ENCODE data around the gene ZNF407.

Gene ZNF407

DNA sequence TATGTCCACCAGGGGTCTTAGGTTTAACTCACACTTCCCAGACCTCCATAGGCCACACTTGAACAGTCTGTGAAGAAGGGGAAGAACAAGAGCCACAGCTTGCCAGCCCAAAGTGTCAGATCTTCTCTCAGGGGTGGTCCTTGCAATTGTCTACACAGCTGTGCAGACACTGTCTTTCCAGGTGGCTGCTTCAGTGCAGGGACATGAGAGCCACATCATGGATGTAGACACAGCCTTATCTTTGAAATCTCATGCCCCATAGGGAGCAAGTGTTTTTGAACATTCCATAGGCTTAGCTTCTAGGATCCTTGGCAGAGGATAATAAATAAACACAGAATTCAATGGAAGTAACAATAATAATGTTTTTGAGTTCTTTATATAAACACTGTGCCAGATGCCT is 6.7 kb downstream of the ZNF407 start:
- TF ChIP-seq CTCF (IDR thresholded peaks at IDR 0.05; ENCODE audit: insufficient read depth, low read length) (no peak), SPI1 (IDR thresholded peaks at IDR 0.05; ENCODE audit: borderline replicate concordance, low read depth) (no peak), POLR2AphosphoS5 (IDR thresholded peaks at IDR 0.05; ENCODE audit: low read depth) (no peak), GABPA (IDR thresholded peaks at IDR 0.05; ENCODE audit: low read depth) (no peak)
- TF ChIP-seq, protein P1, sequence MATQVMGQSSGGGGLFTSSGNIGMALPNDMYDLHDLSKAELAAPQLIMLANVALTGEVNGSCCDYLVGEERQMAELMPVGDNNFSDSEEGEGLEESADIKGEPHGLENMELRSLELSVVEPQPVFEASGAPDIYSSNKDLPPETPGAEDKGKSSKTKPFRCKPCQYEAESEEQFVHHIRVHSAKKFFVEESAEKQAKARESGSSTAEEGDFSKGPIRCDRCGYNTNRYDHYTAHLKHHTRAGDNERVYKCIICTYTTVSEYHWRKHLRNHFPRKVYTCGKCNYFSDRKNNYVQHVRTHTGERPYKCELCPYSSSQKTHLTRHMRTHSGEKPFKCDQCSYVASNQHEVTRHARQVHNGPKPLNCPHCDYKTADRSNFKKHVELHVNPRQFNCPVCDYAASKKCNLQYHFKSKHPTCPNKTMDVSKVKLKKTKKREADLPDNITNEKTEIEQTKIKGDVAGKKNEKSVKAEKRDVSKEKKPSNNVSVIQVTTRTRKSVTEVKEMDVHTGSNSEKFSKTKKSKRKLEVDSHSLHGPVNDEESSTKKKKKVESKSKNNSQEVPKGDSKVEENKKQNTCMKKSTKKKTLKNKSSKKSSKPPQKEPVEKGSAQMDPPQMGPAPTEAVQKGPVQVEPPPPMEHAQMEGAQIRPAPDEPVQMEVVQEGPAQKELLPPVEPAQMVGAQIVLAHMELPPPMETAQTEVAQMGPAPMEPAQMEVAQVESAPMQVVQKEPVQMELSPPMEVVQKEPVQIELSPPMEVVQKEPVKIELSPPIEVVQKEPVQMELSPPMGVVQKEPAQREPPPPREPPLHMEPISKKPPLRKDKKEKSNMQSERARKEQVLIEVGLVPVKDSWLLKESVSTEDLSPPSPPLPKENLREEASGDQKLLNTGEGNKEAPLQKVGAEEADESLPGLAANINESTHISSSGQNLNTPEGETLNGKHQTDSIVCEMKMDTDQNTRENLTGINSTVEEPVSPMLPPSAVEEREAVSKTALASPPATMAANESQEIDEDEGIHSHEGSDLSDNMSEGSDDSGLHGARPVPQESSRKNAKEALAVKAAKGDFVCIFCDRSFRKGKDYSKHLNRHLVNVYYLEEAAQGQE (IDR thresholded peaks at IDR 0.05; ENCODE audit: insufficient replicate concordance, low read depth): no peak
- H3K27ac ChIP-seq (replicated peaks): no peak overlapping the region
- DNase-seq (ENCODE audit: low read depth in 1 of 2, low spot score in 1 of 2): no peak
- H3K27me3 ChIP-seq (ENCODE audit: insufficient read depth, poor library complexity, severe bottlenecking): no peaks in the 10 kb centered on the region
- H3K4me3 ChIP-seq (replicated peaks; ENCODE audit: insufficient read depth, low read length): no peak overlapping the region

DNA sequence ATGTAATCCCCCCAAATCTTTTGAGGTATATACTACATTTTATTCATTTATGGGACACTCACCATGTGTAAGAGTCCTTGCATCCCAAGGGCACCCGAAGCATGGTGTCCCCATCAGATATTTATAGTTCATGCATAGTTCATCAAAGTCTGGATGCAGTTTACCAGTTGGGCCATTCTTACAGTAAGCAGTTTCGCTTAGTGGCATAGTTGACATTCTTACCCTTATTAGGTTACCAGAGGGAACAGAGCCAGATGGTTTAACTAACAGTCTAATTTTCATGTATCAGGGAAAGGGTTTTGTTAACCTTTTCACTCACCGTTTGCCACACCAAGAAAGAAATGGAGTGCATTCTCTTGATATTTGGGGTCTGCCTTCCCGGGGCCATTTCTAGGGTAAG is 7.1 kb downstream of the ZNF407 start:
- no peak overlapping the region for H3K27ac ChIP-seq (replicated peaks)
- no peak overlapping the region for H3K4me3 ChIP-seq (replicated peaks; ENCODE audit: insufficient read depth, low read length)
- DNase-seq (ENCODE audit: low read depth in 1 of 2, low spot score in 1 of 2): no peak
- H3K27me3 ChIP-seq (ENCODE audit: insufficient read depth, poor library complexity, severe bottlenecking): no peaks in the 10 kb centered on the region
- TF ChIP-seq CTCF (IDR thresholded peaks at IDR 0.05; ENCODE audit: insufficient read depth, low read length) (no peak), SPI1 (IDR thresholded peaks at IDR 0.05; ENCODE audit: borderline replicate concordance, low read depth) (no peak), POLR2AphosphoS5 (IDR thresholded peaks at IDR 0.05; ENCODE audit: low read depth) (no peak), GABPA (IDR thresholded peaks at IDR 0.05; ENCODE audit: low read depth) (no peak)
- TF ChIP-seq, protein P1 (IDR thresholded peaks at IDR 0.05; ENCODE audit: insufficient replicate concordance, low read depth): no peak

DNA sequence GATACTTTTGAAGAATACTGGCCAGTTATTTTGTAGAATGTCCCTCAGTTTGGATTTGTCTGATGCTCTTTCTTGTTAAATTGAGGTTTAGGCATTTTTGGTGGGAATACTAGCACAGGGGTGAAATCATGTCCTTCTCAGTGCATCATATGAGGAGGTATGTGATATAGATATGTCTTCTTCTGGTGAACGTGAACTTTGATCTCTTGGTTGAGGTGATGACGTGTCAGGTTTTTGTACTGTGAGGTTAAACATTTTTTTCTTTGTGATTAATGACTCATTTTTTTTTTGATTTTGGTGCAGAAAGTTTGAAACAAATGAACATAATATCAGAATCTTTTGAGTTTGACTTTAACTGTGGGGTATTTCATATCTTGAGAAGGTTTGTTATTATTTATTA is 11.0 kb downstream of the ZNF407 start:
- no peak overlapping the region for H3K27ac ChIP-seq (replicated peaks)
- H3K27me3 ChIP-seq (ENCODE audit: insufficient read depth, poor library complexity, severe bottlenecking): no peaks in the 10 kb centered on the region
- no peak for DNase-seq (ENCODE audit: low read depth in 1 of 2, low spot score in 1 of 2)
- no peak overlapping the region for H3K4me3 ChIP-seq (replicated peaks; ENCODE audit: insufficient read depth, low read length)
- TF ChIP-seq POLR2AphosphoS5 (IDR thresholded peaks at IDR 0.05; ENCODE audit: low read depth): no peak
- TF ChIP-seq SPI1 (IDR thresholded peaks at IDR 0.05; ENCODE audit: borderline replicate concordance, low read depth): no peak
- TF ChIP-seq CTCF (IDR thresholded peaks at IDR 0.05; ENCODE audit: insufficient read depth, low read length): no peak

DNA sequence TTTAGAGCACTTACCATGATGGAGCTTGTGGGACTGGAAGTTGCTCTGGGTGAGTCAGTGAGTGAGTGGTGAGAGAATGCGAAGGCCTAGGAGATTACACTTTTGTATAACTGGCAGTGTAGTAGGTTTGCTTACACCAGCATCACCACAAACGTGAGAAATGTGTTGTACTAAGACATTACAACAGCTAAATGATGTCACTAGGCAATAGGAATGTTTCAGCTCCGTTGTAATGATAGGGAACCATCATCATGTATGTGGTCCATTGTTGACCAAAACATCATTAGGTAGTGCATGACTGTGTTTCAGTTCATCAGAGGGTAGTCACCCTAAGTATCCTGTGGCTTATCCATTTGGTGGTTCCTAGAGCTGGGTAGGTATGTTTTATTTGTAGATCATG is 11.9 kb downstream of the ZNF407 start:
- no peak overlapping the region for H3K4me3 ChIP-seq (replicated peaks; ENCODE audit: insufficient read depth, low read length)
- TF ChIP-seq CTCF (IDR thresholded peaks at IDR 0.05; ENCODE audit: insufficient read depth, low read length) (no peak), POLR2AphosphoS5 (IDR thresholded peaks at IDR 0.05; ENCODE audit: low read depth) (no peak), SPI1 (IDR thresholded peaks at IDR 0.05; ENCODE audit: borderline replicate concordance, low read depth) (no peak)
- TF ChIP-seq, protein P1 (IDR thresholded peaks at IDR 0.05; ENCODE audit: insufficient replicate concordance, low read depth): no peak
- no peak overlapping the region; the same call in 1 of the 2 replicates for H3K27ac ChIP-seq (replicated peaks)
- no peaks in the 10 kb centered on the region for H3K27me3 ChIP-seq (ENCODE audit: insufficient read depth, poor library complexity, severe bottlenecking)
- DNase-seq (ENCODE audit: low read depth in 1 of 2, low spot score in 1 of 2): no peak
